Measurements from ENCODE around the gene IGLL5.
A peak's percentile ranks its signal among the peaks of the same experiment; 100 is the strongest.
"Not testable (repeated sequence)": the region's sequence is repeated elsewhere in the genome, so short reads cannot be mapped to it uniquely, and the experiment has no call there.

The IGLL5 gene

GRCh38 chr22:22921575-22921974 is 34.0 kb downstream of the IGLL5 start:
- Histone ChIP-seq H3K4me3 (ENCODE audit: low read depth, low read length) (no peak overlapping the region), H3K36me3 (ENCODE audit: control insufficient read depth in 2 of 2, insufficient read depth in 1 of 2, low read length in 2 of 2) (no peaks in the 10 kb centered on the region), H3K4me1 (ENCODE audit: control insufficient read depth, insufficient read depth, low read length) (no peaks in the 10 kb centered on the region), H3K27ac (ENCODE audit: extremely low read depth, low read depth, low read length) (no peak overlapping the region), H3K9me3 (ENCODE audit: control insufficient read depth, insufficient read depth, low read depth, low read length) (no peaks in the 10 kb centered on the region)
- ChIA-PET POLR2A (no interaction called here), CTCF (interaction anchor here (0.5 to 0.7 kb wide), 3 partner anchors 21 to 173 kb away, joined by 3 read pairs; no protein-coding TSS in a partner anchor)
- TF ChIP-seq ZNF426 (tag by site-specific recombination; IDR thresholded peaks at IDR 0.05) (no peak), ZNF146 (tag by site-specific recombination; IDR thresholded peaks at IDR 0.05) (no peak), ZFP69B (tag by site-specific recombination; IDR thresholded peaks at IDR 0.05) (no peak), ZNF24 (tag by site-specific recombination; IDR thresholded peaks at IDR 0.05) (no peak), ZNF670 (tag by site-specific recombination; IDR thresholded peaks at IDR 0.05; ENCODE audit: low read depth) (no peak), TRIM28 (IDR thresholded peaks at IDR 0.05; ENCODE audit: borderline replicate concordance, low read length) (no peak), ZSCAN18 (tag by site-specific recombination; IDR thresholded peaks at IDR 0.05) (no peak), CTCF (tag by site-specific recombination; IDR thresholded peaks at IDR 0.05) (no peak), SP3 (tag by site-specific recombination; IDR thresholded peaks at IDR 0.05) (no peak)

GRCh38 chr22:22922092-22922953 is 34.7 kb downstream of the IGLL5 start:
- CTCF ChIA-PET = interaction anchor here (0.5 kb wide), 1 partner anchor 174 kb away, joined by 3 read pairs; no protein-coding TSS in a partner anchor

GRCh38 chr22:22922954-22923319 is 35.3 kb downstream of the IGLL5 start:
- ChIA-PET CTCF (no interaction called here), POLR2A (no interaction called here)
- no peak for TF ChIP-seq ZNF132 (tag by site-specific recombination; IDR thresholded peaks at IDR 0.05; ENCODE audit: borderline replicate concordance)
- TF ChIP-seq GLIS1 (tag by site-specific recombination; IDR thresholded peaks at IDR 0.05) = peak; percentile 70
- H3K4me1 ChIP-seq (ENCODE audit: control insufficient read depth, insufficient read depth, low read length) = no peaks in the 10 kb centered on the region
- no peak overlapping the region for H3K27ac ChIP-seq (ENCODE audit: extremely low read depth, low read depth, low read length)
- no peaks in the 10 kb centered on the region for H3K36me3 ChIP-seq (ENCODE audit: control insufficient read depth in 2 of 2, insufficient read depth in 1 of 2, low read length in 2 of 2)
- no peak overlapping the region for H3K4me3 ChIP-seq (ENCODE audit: low read depth, low read length)
- no peaks in the 10 kb centered on the region for H3K9me3 ChIP-seq (ENCODE audit: control insufficient read depth, insufficient read depth, low read depth, low read length)

More at GRCh38 chr22:22922092-22922953, 34.7 kb downstream of the IGLL5 start:
- peak; percentile 57 for TF ChIP-seq GLIS1 (tag by site-specific recombination; IDR thresholded peaks at IDR 0.05)
- H3K4me1 ChIP-seq (ENCODE audit: control insufficient read depth, insufficient read depth, low read length); H3K4me3 ChIP-seq (ENCODE audit: low read depth, low read length); H3K9me3 ChIP-seq (ENCODE audit: control insufficient read depth, insufficient read depth, low read depth, low read length); H3K27ac ChIP-seq (ENCODE audit: extremely low read depth, low read depth, low read length); H3K36me3 ChIP-seq (ENCODE audit: control insufficient read depth in 2 of 2, insufficient read depth in 1 of 2, low read length in 2 of 2); POLR2A ChIA-PET: not testable (repeated sequence)

DNA sequence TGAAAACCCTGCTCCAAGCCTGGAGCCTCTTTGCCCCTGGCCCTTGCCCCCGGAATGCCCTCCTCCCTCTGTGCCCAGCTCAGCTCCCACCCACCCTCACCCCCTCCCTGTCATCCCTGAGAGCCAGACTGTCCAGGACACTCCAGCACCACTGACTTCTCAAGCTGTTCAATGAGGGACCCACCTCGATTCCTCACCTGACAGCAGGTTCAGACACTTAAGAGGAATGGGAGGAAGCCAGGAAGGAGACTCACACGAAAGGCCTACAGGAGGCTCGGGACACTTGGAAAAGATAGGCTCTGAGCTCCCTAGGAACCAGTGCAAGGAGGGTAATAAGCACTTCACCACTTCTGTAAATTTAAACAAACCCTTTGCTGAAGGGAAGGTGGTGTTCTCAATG is 35.8 kb downstream of the IGLL5 start:
- Histone ChIP-seq H3K36me3 (ENCODE audit: control insufficient read depth in 2 of 2, insufficient read depth in 1 of 2, low read length in 2 of 2) (no peaks in the 10 kb centered on the region), H3K4me1 (ENCODE audit: control insufficient read depth, insufficient read depth, low read length) (no peaks in the 10 kb centered on the region), H3K4me3 (ENCODE audit: low read depth, low read length) (no peak overlapping the region), H3K27ac (ENCODE audit: extremely low read depth, low read depth, low read length) (no peak overlapping the region), H3K9me3 (ENCODE audit: control insufficient read depth, insufficient read depth, low read depth, low read length) (no peaks in the 10 kb centered on the region)
- ChIA-PET POLR2A (no interaction called here), CTCF (no interaction called here)
- no peak for TF ChIP-seq ZNF530 (tag by site-specific recombination; IDR thresholded peaks at IDR 0.05; ENCODE audit: low read depth)
- no peak for TF ChIP-seq ZSCAN30 (tag by site-specific recombination; IDR thresholded peaks at IDR 0.05)
- TF ChIP-seq ZNF10 (tag by site-specific recombination; IDR thresholded peaks at IDR 0.05) = no peak
- TF ChIP-seq PRDM1 (tag by site-specific recombination; IDR thresholded peaks at IDR 0.05) = no peak
- no peak for TF ChIP-seq ZNF138 (tag by site-specific recombination; IDR thresholded peaks at IDR 0.05; ENCODE audit: borderline replicate concordance)
- TF ChIP-seq, protein P1, sequence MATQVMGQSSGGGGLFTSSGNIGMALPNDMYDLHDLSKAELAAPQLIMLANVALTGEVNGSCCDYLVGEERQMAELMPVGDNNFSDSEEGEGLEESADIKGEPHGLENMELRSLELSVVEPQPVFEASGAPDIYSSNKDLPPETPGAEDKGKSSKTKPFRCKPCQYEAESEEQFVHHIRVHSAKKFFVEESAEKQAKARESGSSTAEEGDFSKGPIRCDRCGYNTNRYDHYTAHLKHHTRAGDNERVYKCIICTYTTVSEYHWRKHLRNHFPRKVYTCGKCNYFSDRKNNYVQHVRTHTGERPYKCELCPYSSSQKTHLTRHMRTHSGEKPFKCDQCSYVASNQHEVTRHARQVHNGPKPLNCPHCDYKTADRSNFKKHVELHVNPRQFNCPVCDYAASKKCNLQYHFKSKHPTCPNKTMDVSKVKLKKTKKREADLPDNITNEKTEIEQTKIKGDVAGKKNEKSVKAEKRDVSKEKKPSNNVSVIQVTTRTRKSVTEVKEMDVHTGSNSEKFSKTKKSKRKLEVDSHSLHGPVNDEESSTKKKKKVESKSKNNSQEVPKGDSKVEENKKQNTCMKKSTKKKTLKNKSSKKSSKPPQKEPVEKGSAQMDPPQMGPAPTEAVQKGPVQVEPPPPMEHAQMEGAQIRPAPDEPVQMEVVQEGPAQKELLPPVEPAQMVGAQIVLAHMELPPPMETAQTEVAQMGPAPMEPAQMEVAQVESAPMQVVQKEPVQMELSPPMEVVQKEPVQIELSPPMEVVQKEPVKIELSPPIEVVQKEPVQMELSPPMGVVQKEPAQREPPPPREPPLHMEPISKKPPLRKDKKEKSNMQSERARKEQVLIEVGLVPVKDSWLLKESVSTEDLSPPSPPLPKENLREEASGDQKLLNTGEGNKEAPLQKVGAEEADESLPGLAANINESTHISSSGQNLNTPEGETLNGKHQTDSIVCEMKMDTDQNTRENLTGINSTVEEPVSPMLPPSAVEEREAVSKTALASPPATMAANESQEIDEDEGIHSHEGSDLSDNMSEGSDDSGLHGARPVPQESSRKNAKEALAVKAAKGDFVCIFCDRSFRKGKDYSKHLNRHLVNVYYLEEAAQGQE (tag by site-specific recombination; IDR thresholded peaks at IDR 0.05) = no peak
- TF ChIP-seq SP2 (tag by site-specific recombination; IDR thresholded peaks at IDR 0.05) = no peak
- no peak for TF ChIP-seq FEZF1 (tag by site-specific recombination; IDR thresholded peaks at IDR 0.05)
- no peak for TF ChIP-seq ZNF146 (tag by site-specific recombination; IDR thresholded peaks at IDR 0.05)
- no peak for TF ChIP-seq ZNF174 (tag by site-specific recombination; IDR thresholded peaks at IDR 0.05)
